Mesenchymal stem cell (in vitro differentiated cells and primary cell): ENCODE measurements around the gene BMPER.

Experiments used
- DNase-seq: peaks from one replicate; pipeline ENCODE4 v3.0.0-alpha.2; 2013
- H2AFZ ChIP-seq: one replicate; pipeline ENCODE4 v1.6.1; 2013; ENCODE audit warnings: low read depth, mild to moderate bottlenecking, control low read depth, inconsistent platforms, low read length, moderate library complexity
- H2AK5ac ChIP-seq: 2 replicates; pipeline ENCODE4 v1.6.1; 2013; ENCODE audit warnings: low read length, moderate library complexity, mild to moderate bottlenecking, inconsistent platforms; ENCODE audit not compliant: severe bottlenecking
- H2BK120ac ChIP-seq: one replicate; pipeline ENCODE4 v1.6.1; 2013; ENCODE audit warnings: low read depth, mild to moderate bottlenecking, inconsistent platforms, low read length, moderate library complexity
- H2BK12ac ChIP-seq, 2 experiments: one replicate each; pipeline ENCODE4 v1.6.1; 2013; ENCODE audit warnings: inconsistent platforms in 2 of 2, low read length in 2 of 2, mild to moderate bottlenecking in 2 of 2, moderate library complexity in 2 of 2, control low read depth in 1 of 2
- H2BK15ac ChIP-seq: one replicate; pipeline ENCODE4 v1.6.1; 2013; ENCODE audit warnings: mild to moderate bottlenecking, low read depth, inconsistent platforms; ENCODE audit not compliant: poor library complexity, severe bottlenecking
- H2BK5ac ChIP-seq: 2 replicates; pipeline ENCODE4 v1.6.1; 2013; ENCODE audit warnings: low read depth, mild to moderate bottlenecking, low read length, control low read depth, inconsistent platforms; ENCODE audit not compliant: poor library complexity, severe bottlenecking
- H3K14ac ChIP-seq, 2 experiments: one replicate each; pipeline ENCODE4 v1.6.1; 2013; ENCODE audit warnings: inconsistent platforms in 2 of 2, low read length in 2 of 2, control low read depth in 1 of 2, mild to moderate bottlenecking in 1 of 2, moderate library complexity in 1 of 2
- H3K18ac ChIP-seq, 2 experiments: one replicate each; pipeline ENCODE4 v1.6.1; 2013; ENCODE audit warnings: inconsistent platforms in 2 of 2, low read length in 2 of 2, control low read depth in 1 of 2, low read depth in 1 of 2, mild to moderate bottlenecking in 1 of 2
- H3K23ac ChIP-seq, 2 experiments: one replicate each; pipeline ENCODE4 v1.6.1; 2013; ENCODE audit warnings: inconsistent platforms in 2 of 2, low read length in 2 of 2, mild to moderate bottlenecking in 2 of 2, moderate library complexity in 2 of 2, control low read depth in 1 of 2
- H3K27ac ChIP-seq: 2 replicates; pipeline ENCODE4 v1.5.1; 2013; ENCODE audit warnings: mild to moderate bottlenecking, moderate library complexity, low read length, control low read depth, inconsistent platforms; ENCODE audit not compliant: poor library complexity, severe bottlenecking
- H3K27me3 ChIP-seq, 2 experiments: 2 replicates each; pipeline versions ENCODE4 v1.6.1 to v1.7.0; 2013; ENCODE audit warnings: low read length in 2 of 2, mild to moderate bottlenecking in 2 of 2, moderate library complexity in 2 of 2, control low read depth in 1 of 2, inconsistent platforms in 1 of 2; ENCODE audit not compliant: control insufficient read depth in 1 of 2, insufficient read depth in 1 of 2
- H3K36me3 ChIP-seq, 2 experiments: 2 replicates each; pipeline versions ENCODE4 v1.6.1 to v1.7.0; 2013; ENCODE audit warnings: low read length in 2 of 2, control low read depth in 1 of 2, inconsistent platforms in 1 of 2, low read depth in 1 of 2, mild to moderate bottlenecking in 1 of 2; ENCODE audit not compliant: insufficient read depth in 2 of 2, control insufficient read depth in 1 of 2
- H3K4ac ChIP-seq, 2 experiments: one replicate each; pipeline ENCODE4 v1.6.1; 2013; ENCODE audit warnings: inconsistent platforms in 2 of 2, low read length in 2 of 2, mild to moderate bottlenecking in 2 of 2, moderate library complexity in 2 of 2, control low read depth in 1 of 2, low read depth in 1 of 2
- H3K4me1 ChIP-seq: 2 replicates; pipeline ENCODE4 v1.6.1; 2013; ENCODE audit warnings: low read depth, low read length, control low read depth; ENCODE audit not compliant: control insufficient read depth, insufficient read depth
- H3K4me2 ChIP-seq: 2 replicates; pipeline ENCODE4 v1.6.1; 2013; ENCODE audit warnings: low read length, mild to moderate bottlenecking, inconsistent platforms; ENCODE audit not compliant: poor library complexity, severe bottlenecking
- H3K4me3 ChIP-seq, 2 experiments: 2 replicates each; pipeline versions ENCODE4 v1.5.1 to v1.7.0; 2013; ENCODE audit warnings: low read length in 2 of 2, mild to moderate bottlenecking in 2 of 2, control low read depth in 1 of 2, low read depth in 1 of 2; ENCODE audit not compliant: insufficient read depth in 1 of 2
- H3K79me1 ChIP-seq: replicated peaks from 2 replicates; pipeline ENCODE4 v1.6.1; 2013; ENCODE audit warnings: mild to moderate bottlenecking, control low read depth, low read length, inconsistent platforms; ENCODE audit not compliant: poor library complexity, severe bottlenecking
- H3K9ac ChIP-seq: 2 replicates; pipeline ENCODE4 v1.7.0; 2013; ENCODE audit warnings: mild to moderate bottlenecking, low read length, moderate library complexity
- H3K9me3 ChIP-seq: 2 replicates; pipeline ENCODE4 v1.7.0; 2013; ENCODE audit warnings: mild to moderate bottlenecking, low read length; ENCODE audit not compliant: control insufficient read depth
- H4K8ac ChIP-seq: one replicate; pipeline ENCODE4 v1.6.1; 2013; ENCODE audit warnings: inconsistent platforms, mild to moderate bottlenecking, low read length, moderate library complexity
- H4K91ac ChIP-seq: one replicate; pipeline ENCODE4 v1.6.1; 2013; ENCODE audit warnings: mild to moderate bottlenecking, low read length, inconsistent platforms
- WGBS: methylation state at CpG from one replicate; pipeline ENCODE4 v1.1.7; 2013; ENCODE audit warnings: mixed read lengths; 5-methylcytosine and 5-hydroxymethylcytosine counted together

Gene BMPER

DNA sequence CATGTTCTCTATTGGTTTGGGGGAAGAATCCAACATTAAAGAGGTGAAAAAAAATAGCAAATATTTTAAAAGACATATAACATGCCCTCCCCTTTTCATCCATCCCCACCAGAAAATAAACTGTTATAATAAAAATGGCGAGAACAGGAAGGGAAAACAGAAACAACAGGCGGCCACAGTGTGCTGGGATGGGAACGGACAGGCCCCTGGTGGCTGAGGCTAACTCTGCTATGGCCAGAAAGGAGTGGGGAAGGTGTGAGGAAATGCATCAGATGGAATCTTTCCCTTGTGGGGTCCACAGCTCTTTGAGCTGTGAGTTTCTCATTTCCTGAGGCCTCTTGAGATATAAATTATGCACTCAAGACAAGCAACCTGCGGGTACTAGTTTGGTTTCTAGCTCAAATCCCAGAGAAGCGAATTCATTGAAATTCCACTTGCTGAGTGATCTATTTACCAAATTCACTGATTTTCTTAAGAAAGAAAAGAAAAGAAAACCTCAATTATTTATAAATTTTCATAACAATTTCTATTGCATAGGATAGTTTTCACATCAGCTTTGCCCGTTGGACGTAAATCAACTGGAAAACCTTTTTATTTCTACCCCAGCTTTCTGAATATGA lies 139.5 kb downstream of the BMPER start:
- H3K23ac ChIP-seq: no peak overlapping the region

DNA sequence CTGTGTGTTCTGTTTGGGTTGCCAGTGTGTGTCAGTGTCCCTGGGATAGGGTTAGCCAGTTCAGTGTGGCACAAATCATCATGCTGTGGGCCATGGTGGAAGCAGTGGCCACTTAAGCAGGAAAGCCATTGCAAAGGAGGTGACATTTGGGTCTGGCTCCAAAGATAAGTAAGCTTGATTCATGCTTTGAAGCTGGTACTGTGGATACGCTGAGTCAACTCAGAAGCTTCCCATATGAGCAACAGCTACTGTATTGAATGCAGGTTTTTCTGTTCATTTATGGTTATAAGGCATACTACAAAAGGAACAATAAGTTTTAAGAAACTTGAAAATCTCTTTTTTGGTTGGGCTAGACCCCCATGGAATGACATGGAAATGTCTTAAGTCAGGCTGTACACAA lies 143.1 kb downstream of the BMPER start:
- 100% methylated on average over 1 of the region's 1 CpG for WGBS
- Histone ChIP-seq H2AFZ (no peak overlapping the region), H3K4me3 (no peak overlapping the region), H3K23ac (no peak overlapping the region), H3K9me3 (no peaks in the 10 kb centered on the region), H2BK12ac (peak overlapping the region in 1 of 2 experiments; percentile 23), H3K18ac (peak overlapping the region in 1 of 2 experiments; percentile 52), H2BK15ac (no peak overlapping the region), H3K9ac (no peak overlapping the region), H2BK120ac (no peak overlapping the region), H3K79me1 (no peaks in the 10 kb centered on the region), H3K4ac (no peak overlapping the region), H3K36me3 (peaks cover 0 to 74% of the 10 kb centered on the region in 2 experiments), H2AK5ac (no peak overlapping the region), H4K91ac (no peak overlapping the region), H3K27ac (no peak overlapping the region), H4K8ac (no peak overlapping the region), H3K4me2 (no peak overlapping the region), H3K27me3 (no peaks in the 10 kb centered on the region), H2BK5ac (no peak overlapping the region), H3K4me1 (no peaks in the 10 kb centered on the region), H3K14ac (no peak overlapping the region)
- no peak for DNase-seq

More for the DNA sequence above, 139.5 kb downstream of the BMPER start:
- Histone ChIP-seq H3K4ac (no peak overlapping the region), H2AK5ac (no peak overlapping the region), H2AFZ (no peak overlapping the region), H3K9me3 (no peaks in the 10 kb centered on the region), H3K14ac (no peak overlapping the region), H3K79me1 (no peaks in the 10 kb centered on the region), H3K9ac (peak overlapping the region; percentile 47), H3K27me3 (no peaks in the 10 kb centered on the region), H4K91ac (no peak overlapping the region), H3K4me2 (no peak overlapping the region), H2BK12ac (no peak overlapping the region), H2BK120ac (no peak overlapping the region), H3K36me3 (peaks cover 0 to 47% of the 10 kb centered on the region in 2 experiments), H4K8ac (no peak overlapping the region), H3K18ac (no peak overlapping the region), H3K4me1 (no peaks in the 10 kb centered on the region), H2BK15ac (no peak overlapping the region), H3K4me3 (peak overlapping the region in 1 of 2 experiments; percentile 3), H2BK5ac (no peak overlapping the region), H3K27ac (no peak overlapping the region)
- WGBS: 72% methylated on average over 4 of the region's 7 CpGs
- DNase-seq: no peak

DNA sequence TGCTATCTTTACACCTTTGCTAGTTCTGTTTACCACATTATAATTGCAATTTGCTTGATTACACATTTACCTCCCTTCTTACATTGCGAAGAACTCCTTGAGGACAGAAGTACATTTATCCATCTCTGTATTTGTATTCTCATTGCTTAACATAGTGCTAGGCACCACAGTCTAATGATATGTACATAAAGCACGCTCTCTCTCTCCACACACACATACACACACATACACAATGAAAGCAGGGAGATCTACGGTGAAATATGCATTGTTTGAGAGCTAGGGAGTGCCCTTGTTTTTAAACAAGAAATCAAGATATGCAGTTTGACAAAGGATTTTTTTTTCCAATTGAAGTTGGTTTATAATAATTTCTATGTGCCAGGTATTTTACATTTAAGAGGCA lies 148.7 kb downstream of the BMPER start:
- Histone ChIP-seq H3K27me3 (no peaks in the 10 kb centered on the region), H3K4ac (no peak overlapping the region), H3K79me1 (no peaks in the 10 kb centered on the region), H3K27ac (no peak overlapping the region), H2BK12ac (no peak overlapping the region), H4K8ac (no peak overlapping the region), H2AFZ (no peak overlapping the region), H3K14ac (no peak overlapping the region), H2BK15ac (no peak overlapping the region), H3K9ac (no peak overlapping the region), H2AK5ac (no peak overlapping the region), H2BK120ac (no peak overlapping the region), H2BK5ac (no peak overlapping the region), H3K4me3 (no peak overlapping the region), H3K23ac (no peak overlapping the region), H4K91ac (no peak overlapping the region), H3K36me3 (peaks cover 0 to 96% of the 10 kb centered on the region in 2 experiments), H3K4me2 (no peak overlapping the region), H3K18ac (no peak overlapping the region), H3K9me3 (no peaks in the 10 kb centered on the region), H3K4me1 (no peaks in the 10 kb centered on the region)
- DNase-seq: no peak
- WGBS: 100% methylated on average over 2 of the region's 3 CpGs

DNA sequence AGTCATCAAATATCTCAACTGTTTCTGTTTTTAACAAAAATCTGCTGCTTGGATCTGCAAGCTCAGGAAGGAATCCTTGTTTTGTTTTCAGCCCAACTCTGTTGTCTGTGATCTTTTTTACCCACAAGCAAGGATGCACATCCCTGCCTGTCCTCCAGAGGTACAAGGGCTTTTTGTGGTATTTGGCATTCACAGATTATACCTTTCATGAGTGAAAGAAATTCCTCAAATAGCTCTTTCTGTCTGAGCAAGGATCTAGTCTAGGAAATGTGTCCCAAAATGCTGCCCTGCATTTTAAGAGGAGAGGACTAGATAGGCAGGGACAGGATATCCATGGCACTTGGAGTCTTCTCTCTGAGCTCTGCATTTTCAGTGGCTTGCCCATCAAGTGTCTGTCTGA lies 151.8 kb downstream of the BMPER start:
- H2BK12ac ChIP-seq: no peak overlapping the region
- no peak overlapping the region for H4K91ac ChIP-seq
- H4K8ac ChIP-seq: no peak overlapping the region
- no peak overlapping the region for H3K23ac ChIP-seq
- H3K36me3 ChIP-seq: peaks cover 0 to 77% of the 10 kb centered on the region in 2 experiments
- no peaks in the 10 kb centered on the region for H3K27me3 ChIP-seq
- no peak overlapping the region for H2BK120ac ChIP-seq
- H3K79me1 ChIP-seq: no peaks in the 10 kb centered on the region
- H2BK15ac ChIP-seq: no peak overlapping the region
- no peak for DNase-seq
- H3K9me3 ChIP-seq: no peaks in the 10 kb centered on the region
- H2AFZ ChIP-seq: no peak overlapping the region
- no peak overlapping the region for H3K4me2 ChIP-seq
- no peak overlapping the region for H3K14ac ChIP-seq
- H3K27ac ChIP-seq: no peak overlapping the region
- H2BK5ac ChIP-seq: no peak overlapping the region
- no peak overlapping the region for H3K18ac ChIP-seq
- H2AK5ac ChIP-seq: no peak overlapping the region
- no peaks in the 10 kb centered on the region for H3K4me1 ChIP-seq
- H3K9ac ChIP-seq: no peak overlapping the region
- no peak overlapping the region for H3K4me3 ChIP-seq
- no peak overlapping the region for H3K4ac ChIP-seq
